ENCODE measurements around the gene CRIP3. TPM values are rescaled to one million over a fixed set of nuclear protein-coding genes. Genes with fewer than 3 reads are reported as not detected.
A peak's percentile ranks its signal among the peaks of the same experiment; 100 is the strongest.

CRIP3 gene
- total and polyA plus RNA-seq, 2 of the 13 experiments (the other 11 are each of a cell fraction or from before 2014, with no cell fraction given), result 6.3 to 9.3 TPM

DNA sequence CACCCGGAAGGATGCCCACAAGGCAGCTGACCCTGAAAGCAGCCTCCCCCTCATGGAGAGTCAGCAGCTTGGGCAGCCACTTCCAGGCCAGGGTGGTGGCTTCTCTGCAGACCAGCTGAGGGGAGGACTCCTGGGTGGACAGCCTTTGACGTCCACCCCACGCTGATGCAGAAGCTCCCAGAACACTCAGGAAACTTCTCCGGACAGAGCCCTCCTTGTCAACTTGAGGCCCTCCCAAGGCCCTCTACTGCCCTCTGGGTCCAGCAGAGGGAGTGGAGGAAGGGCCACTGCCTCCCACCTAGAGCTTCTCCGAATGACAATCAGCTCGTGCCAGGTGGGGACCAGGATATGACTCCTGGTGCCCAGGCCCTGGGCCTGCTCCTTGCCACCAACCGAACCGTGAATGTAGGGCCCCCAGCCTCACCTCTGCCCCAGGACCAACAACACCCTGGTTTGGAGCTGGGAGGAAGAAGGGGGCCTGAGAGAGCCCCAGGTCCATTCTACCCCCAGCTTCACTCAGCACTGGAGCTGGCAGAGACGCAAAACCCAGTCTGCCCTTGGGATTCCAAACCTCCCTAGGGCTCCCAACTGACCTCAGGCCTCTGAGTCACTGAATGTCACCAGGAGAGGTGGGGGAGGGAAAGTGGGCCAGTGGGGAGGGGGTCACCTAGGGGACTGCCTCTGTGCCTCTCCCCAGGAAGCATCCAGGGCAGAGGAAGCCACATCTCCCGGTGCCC lies 21.5 kb downstream of the CRIP3 start (continued):
- TF ChIP-seq, protein P1, sequence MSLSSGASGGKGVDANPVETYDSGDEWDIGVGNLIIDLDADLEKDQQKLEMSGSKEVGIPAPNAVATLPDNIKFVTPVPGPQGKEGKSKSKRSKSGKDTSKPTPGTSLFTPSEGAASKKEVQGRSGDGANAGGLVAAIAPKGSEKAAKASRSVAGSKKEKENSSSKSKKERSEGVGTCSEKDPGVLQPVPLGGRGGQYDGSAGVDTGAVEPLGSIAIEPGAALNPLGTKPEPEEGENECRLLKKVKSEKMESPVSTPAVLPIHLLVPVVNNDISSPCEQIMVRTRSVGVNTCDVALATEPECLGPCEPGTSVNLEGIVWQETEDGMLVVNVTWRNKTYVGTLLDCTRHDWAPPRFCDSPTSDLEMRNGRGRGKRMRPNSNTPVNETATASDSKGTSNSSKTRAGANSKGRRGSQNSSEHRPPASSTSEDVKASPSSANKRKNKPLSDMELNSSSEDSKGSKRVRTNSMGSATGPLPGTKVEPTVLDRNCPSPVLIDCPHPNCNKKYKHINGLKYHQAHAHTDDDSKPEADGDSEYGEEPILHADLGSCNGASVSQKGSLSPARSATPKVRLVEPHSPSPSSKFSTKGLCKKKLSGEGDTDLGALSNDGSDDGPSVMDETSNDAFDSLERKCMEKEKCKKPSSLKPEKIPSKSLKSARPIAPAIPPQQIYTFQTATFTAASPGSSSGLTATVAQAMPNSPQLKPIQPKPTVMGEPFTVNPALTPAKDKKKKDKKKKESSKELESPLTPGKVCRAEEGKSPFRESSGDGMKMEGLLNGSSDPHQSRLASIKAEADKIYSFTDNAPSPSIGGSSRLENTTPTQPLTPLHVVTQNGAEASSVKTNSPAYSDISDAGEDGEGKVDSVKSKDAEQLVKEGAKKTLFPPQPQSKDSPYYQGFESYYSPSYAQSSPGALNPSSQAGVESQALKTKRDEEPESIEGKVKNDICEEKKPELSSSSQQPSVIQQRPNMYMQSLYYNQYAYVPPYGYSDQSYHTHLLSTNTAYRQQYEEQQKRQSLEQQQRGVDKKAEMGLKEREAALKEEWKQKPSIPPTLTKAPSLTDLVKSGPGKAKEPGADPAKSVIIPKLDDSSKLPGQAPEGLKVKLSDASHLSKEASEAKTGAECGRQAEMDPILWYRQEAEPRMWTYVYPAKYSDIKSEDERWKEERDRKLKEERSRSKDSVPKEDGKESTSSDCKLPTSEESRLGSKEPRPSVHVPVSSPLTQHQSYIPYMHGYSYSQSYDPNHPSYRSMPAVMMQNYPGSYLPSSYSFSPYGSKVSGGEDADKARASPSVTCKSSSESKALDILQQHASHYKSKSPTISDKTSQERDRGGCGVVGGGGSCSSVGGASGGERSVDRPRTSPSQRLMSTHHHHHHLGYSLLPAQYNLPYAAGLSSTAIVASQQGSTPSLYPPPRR (CRISPR knock-in tag; IDR thresholded peaks at IDR 0.05; ENCODE audit: borderline replicate concordance), result no peak
- TF ChIP-seq ZNF251 (CRISPR knock-in tag; IDR thresholded peaks at IDR 0.05) (no peak), CREM (IDR thresholded peaks at IDR 0.05) (no peak), CREM (CRISPR knock-in tag; IDR thresholded peaks at IDR 0.05) (no peak), SIN3A (IDR thresholded peaks at IDR 0.05; ENCODE audit: borderline replicate concordance, low read depth, low read length) (no peak), ZNF619 (CRISPR knock-in tag; IDR thresholded peaks at IDR 0.05) (no peak), ATF7 (IDR thresholded peaks at IDR 0.05) (no peak), ATF7 (CRISPR knock-in tag; IDR thresholded peaks at IDR 0.05) (peak; percentile 18; the same call in 1 of the 2 replicates), PHF21A (CRISPR knock-in tag; IDR thresholded peaks at IDR 0.05) (no peak), ATF7-NPFF (CRISPR knock-in tag; IDR thresholded peaks at IDR 0.05; ENCODE audit: low read depth) (no peak), ZKSCAN5 (CRISPR knock-in tag; IDR thresholded peaks at IDR 0.05) (no peak), ZFYVE20 (CRISPR knock-in tag; IDR thresholded peaks at IDR 0.05; ENCODE audit: borderline replicate concordance, low read depth) (no peak), KMT2A (CRISPR knock-in tag; IDR thresholded peaks at IDR 0.05) (no peak), HOXA9 (CRISPR knock-in tag; IDR thresholded peaks at IDR 0.05; ENCODE audit: borderline replicate concordance) (no peak), ZNF83 (CRISPR knock-in tag; IDR thresholded peaks at IDR 0.05; ENCODE audit: borderline replicate concordance) (no peak), DBP (CRISPR knock-in tag; IDR thresholded peaks at IDR 0.05; ENCODE audit: not compliant biosample characterization) (no peak), MLX (CRISPR knock-in tag; IDR thresholded peaks at IDR 0.05) (no peak), SMAD3 (CRISPR knock-in tag; IDR thresholded peaks at IDR 0.05) (no peak), ZBTB4 (CRISPR knock-in tag; IDR thresholded peaks at IDR 0.05; ENCODE audit: borderline replicate concordance) (peak; percentile 18; the same call in 1 of the 2 replicates), NR2F6 (IDR thresholded peaks at IDR 0.05) (peak; percentile 19; the same call in 1 of the 2 replicates), NR2F6 (CRISPR knock-in tag; IDR thresholded peaks at IDR 0.05) (peak; percentile 46; the same call in 1 of the 2 replicates), FOXO1 (CRISPR knock-in tag; IDR thresholded peaks at IDR 0.05) (0 out of 2 replicates have a peak, but pooled peaks have one; percentile 24)
